NCI-H345 (cell line): Measurements from ENCODE around the gene SEMA3G.

Experiments used
- DNase-seq: peaks from one replicate; lab custom pipeline; 2025; lab: John Stamatoyannopoulos, UW

The SEMA3G gene

GRCh38 chr3:52408466-52408865 is 36.4 kb downstream of the SEMA3G start:
- DNase-seq = no peak

- DNase-seq = no peak
Observed at GRCh38 chr3:52407779-52408178, 37.1 kb downstream of the SEMA3G start.

- DNase-seq = no peak
Observed at GRCh38 chr3:52406791-52407510, 38.0 kb downstream of the SEMA3G start.

GRCh38 chr3:52406231-52406661 is 38.7 kb downstream of the SEMA3G start:
- no peak for DNase-seq

- no peak for DNase-seq
Observed at GRCh38 chr3:52405601-52406110, 39.2 kb downstream of the SEMA3G start.

GRCh38 chr3:52405066-52405465 is 39.8 kb downstream of the SEMA3G start:
- no peak for DNase-seq

- no peak for DNase-seq
Observed at GRCh38 chr3:52404391-52404790, 40.5 kb downstream of the SEMA3G start.

GRCh38 chr3:52403955-52404354 is 40.9 kb downstream of the SEMA3G start:
- DNase-seq = no peak

GRCh38 chr3:52403271-52403841 is 41.5 kb downstream of the SEMA3G start:
- DNase-seq = no peak

- no peak for DNase-seq
Observed at GRCh38 chr3:52402706-52403270, 42.1 kb downstream of the SEMA3G start.

GRCh38 chr3:52402101-52402521 is 42.8 kb downstream of the SEMA3G start:
- no peak for DNase-seq

GRCh38 chr3:52401551-52401950 is 43.4 kb downstream of the SEMA3G start:
- DNase-seq = no peak

- no peak for DNase-seq
Observed at GRCh38 chr3:52401021-52401420, 43.9 kb downstream of the SEMA3G start.

- DNase-seq = no peak
Observed at GRCh38 chr3:52400275-52400793, 44.6 kb downstream of the SEMA3G start.

- DNase-seq = no peak
Observed at GRCh38 chr3:52399593-52399992, 45.3 kb downstream of the SEMA3G start.

- no peak for DNase-seq
Observed at GRCh38 chr3:52399131-52399530, 45.8 kb downstream of the SEMA3G start.

- DNase-seq = no peak
Observed at GRCh38 chr3:52398670-52399081, 46.2 kb downstream of the SEMA3G start.

GRCh38 chr3:52397676-52398399 is 47.1 kb downstream of the SEMA3G start:
- DNase-seq = no peak

GRCh38 chr3:52396907-52397591 is 47.9 kb downstream of the SEMA3G start:
- DNase-seq = no peak

- no peak for DNase-seq
Observed at GRCh38 chr3:52396011-52396906, 48.6 kb downstream of the SEMA3G start.

GRCh38 chr3:52395503-52395865 is 49.4 kb downstream of the SEMA3G start:
- no peak for DNase-seq
